ENCODE measurements around the gene HES2. TPM values are rescaled to one million over a fixed set of nuclear protein-coding genes. Genes with fewer than 3 reads are reported as not detected.

The HES2 gene
- total RNA-seq, 4 donors from 2014 or later, result 10.5 to 38.8 (median 25.4) TPM

GRCh38 chr1:6424619-6425593 lies 5.2 kb upstream of the HES2 start, which contains the start of gene ESPN:
Gene ESPN, plus strand, starts transcription at chr1:6424776. Its CDS starts 180 bp downstream, at chr1:6424956.
- peaks cover 86% of the 10 kb centered on the region for H3K27me3 ChIP-seq
- in situ Hi-C loops (cut with MboI; ENCODE audit: low pct_ligation_motif_present in 1 of 4, low pct_unique_long_range_greater_than_20kb in 1 of 4, low sequenced_read_pairs in 3 of 4), result loop anchor here in 1 of 4 donors (25.0 kb wide), 1 partner anchor 188 kb away; the partner anchor contains the start of genes HES3 and ICMT
- H3K36me3 ChIP-seq, result no peaks in the 10 kb centered on the region
- H3K9me3 ChIP-seq, result no peaks in the 10 kb centered on the region
- intact Hi-C loops (cut with DNase I; ENCODE audit: low total_unique reads), result no loop called here
- TF ChIP-seq POLR2A (IDR thresholded peaks at IDR 0.05), result no peak
- no peak for TF ChIP-seq POLR2AphosphoS5 (IDR thresholded peaks at IDR 0.05)
- TF ChIP-seq CTCF (IDR thresholded peaks at IDR 0.05), result no peak
- TF ChIP-seq EP300 (IDR thresholded peaks at IDR 0.05; ENCODE audit: low read depth), result no peak
- WGBS, 2 donors (ENCODE audit: low coverage in 1 of 2), result 9% methylated on average over 30 of the region's 99 CpGs; no CpG with 5 or more reads in 1 of the 2 donors
- H3K4me3 ChIP-seq, result peak within 1 kb of the TSS in 3 of 4 donors; percentile 5 to 42 (median 28)
- peaks cover 21 to 61% (median 58%) of the 10 kb centered on the region in 4 donors for H3K4me1 ChIP-seq
- H3K27ac ChIP-seq, result peak within 1 kb of the TSS in 1 of 4 donors; percentile 41
- DNase-seq, result no peak

- H3K4me1 ChIP-seq, result peaks cover 21 to 70% (median 66%) of the 10 kb centered on the region in 4 donors
- H3K27ac ChIP-seq, result no peak overlapping the region
- no peak for DNase-seq
- H3K27me3 ChIP-seq, result peaks cover 89% of the 10 kb centered on the region
- no peak for TF ChIP-seq POLR2AphosphoS5 (IDR thresholded peaks at IDR 0.05)
- intact Hi-C loops (cut with DNase I; ENCODE audit: low total_unique reads) (no loop called here), in situ Hi-C loops (cut with MboI; ENCODE audit: low pct_ligation_motif_present in 1 of 4, low pct_unique_long_range_greater_than_20kb in 1 of 4, low sequenced_read_pairs in 3 of 4) (loop anchor here in 1 of 4 donors (25.0 kb wide), 1 partner anchor 187 kb away; the partner anchor contains the start of genes HES3 and ICMT)
- no peaks in the 10 kb centered on the region for H3K36me3 ChIP-seq
- no peaks in the 10 kb centered on the region for H3K9me3 ChIP-seq
- H3K4me3 ChIP-seq, result peak overlapping the region in 2 of 4 donors; percentile 28 to 42
- 8% methylated on average over 33 of the region's 35 CpGs; no CpG with 5 or more reads in 1 of the 2 donors for WGBS, 2 donors (ENCODE audit: low coverage in 1 of 2)
Measured at GRCh38 chr1:6424000-6424565, 4.4 kb upstream of the HES2 start.

GRCh38 chr1:6423321-6423999 lies 3.7 kb upstream of the HES2 start:
- TF ChIP-seq EP300 (IDR thresholded peaks at IDR 0.05; ENCODE audit: low read depth) (no peak), POLR2A (IDR thresholded peaks at IDR 0.05) (no peak), CTCF (IDR thresholded peaks at IDR 0.05) (peak; percentile 67 to 82 (median 77)), POLR2AphosphoS5 (IDR thresholded peaks at IDR 0.05) (no peak)
- in situ Hi-C loops (cut with MboI; ENCODE audit: low pct_ligation_motif_present in 1 of 4, low pct_unique_long_range_greater_than_20kb in 1 of 4, low sequenced_read_pairs in 3 of 4) (loop anchor here in 1 of 4 donors (25.0 kb wide), 1 partner anchor 186 kb away; the partner anchor contains the start of genes HES3 and ICMT), intact Hi-C loops (cut with DNase I; ENCODE audit: low total_unique reads) (no loop called here)
- Histone ChIP-seq H3K36me3 (no peaks in the 10 kb centered on the region), H3K27ac (no peak overlapping the region), H3K4me3 (no peak overlapping the region), H3K9me3 (no peaks in the 10 kb centered on the region), H3K27me3 (peaks cover 89% of the 10 kb centered on the region), H3K4me1 (peaks cover 23 to 72% (median 72%) of the 10 kb centered on the region in 4 donors)
- DNase-seq, result peak; percentile 82
- WGBS, 2 donors (ENCODE audit: low coverage in 1 of 2), result 5% methylated on average over 23 of the region's 24 CpGs; no CpG with 5 or more reads in 1 of the 2 donors

GRCh38 chr1:6421266-6421665 lies 1.5 kb upstream of the HES2 start:
- H3K27ac ChIP-seq, result no peak overlapping the region
- no peaks in the 10 kb centered on the region for H3K9me3 ChIP-seq
- intact Hi-C loops (cut with DNase I; ENCODE audit: low total_unique reads) (no loop called here), in situ Hi-C loops (cut with MboI; ENCODE audit: low pct_ligation_motif_present in 1 of 4, low pct_unique_long_range_greater_than_20kb in 1 of 4, low sequenced_read_pairs in 3 of 4) (loop anchor here in 1 of 4 donors (25.0 kb wide), 1 partner anchor 184 kb away; the partner anchor contains the start of genes HES3 and ICMT)
- peaks cover 24 to 60% (median 58%) of the 10 kb centered on the region in 4 donors for H3K4me1 ChIP-seq
- TF ChIP-seq POLR2A (IDR thresholded peaks at IDR 0.05) (no peak), POLR2AphosphoS5 (IDR thresholded peaks at IDR 0.05) (no peak), CTCF (IDR thresholded peaks at IDR 0.05) (no peak), EP300 (IDR thresholded peaks at IDR 0.05; ENCODE audit: low read depth) (no peak)
- no peak overlapping the region for H3K4me3 ChIP-seq
- H3K36me3 ChIP-seq, result no peaks in the 10 kb centered on the region
- H3K27me3 ChIP-seq, result peaks cover 91% of the 10 kb centered on the region
- 58 to 60% methylated on average over 2 to 4 of the region's 4 CpGs for WGBS, 2 donors (ENCODE audit: low coverage in 1 of 2)
- DNase-seq, result no peak

All from transverse colon (tissue), 4 donors.